ENCODE measurements around the gene JAM2.

DNA sequence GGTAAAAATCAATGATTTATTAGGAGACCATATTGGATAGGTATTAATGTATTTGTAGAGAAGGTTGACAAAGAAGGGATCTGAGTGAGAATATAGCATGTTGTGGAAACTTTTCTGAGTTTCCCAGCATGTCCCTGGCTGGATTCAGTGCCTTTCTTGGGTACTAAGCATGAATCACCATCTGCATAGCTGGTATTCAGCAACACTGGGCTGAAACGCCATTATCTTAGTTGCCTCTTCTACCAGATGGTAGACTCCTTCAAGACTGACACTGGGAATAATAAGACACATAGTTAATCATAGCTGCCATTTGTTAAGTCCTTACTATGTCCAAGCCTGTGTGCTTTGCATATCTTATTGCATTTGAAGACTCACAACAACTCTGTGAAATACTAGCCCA lies 50.2 kb downstream of the JAM2 start:
- TF ChIP-seq, protein P1, sequence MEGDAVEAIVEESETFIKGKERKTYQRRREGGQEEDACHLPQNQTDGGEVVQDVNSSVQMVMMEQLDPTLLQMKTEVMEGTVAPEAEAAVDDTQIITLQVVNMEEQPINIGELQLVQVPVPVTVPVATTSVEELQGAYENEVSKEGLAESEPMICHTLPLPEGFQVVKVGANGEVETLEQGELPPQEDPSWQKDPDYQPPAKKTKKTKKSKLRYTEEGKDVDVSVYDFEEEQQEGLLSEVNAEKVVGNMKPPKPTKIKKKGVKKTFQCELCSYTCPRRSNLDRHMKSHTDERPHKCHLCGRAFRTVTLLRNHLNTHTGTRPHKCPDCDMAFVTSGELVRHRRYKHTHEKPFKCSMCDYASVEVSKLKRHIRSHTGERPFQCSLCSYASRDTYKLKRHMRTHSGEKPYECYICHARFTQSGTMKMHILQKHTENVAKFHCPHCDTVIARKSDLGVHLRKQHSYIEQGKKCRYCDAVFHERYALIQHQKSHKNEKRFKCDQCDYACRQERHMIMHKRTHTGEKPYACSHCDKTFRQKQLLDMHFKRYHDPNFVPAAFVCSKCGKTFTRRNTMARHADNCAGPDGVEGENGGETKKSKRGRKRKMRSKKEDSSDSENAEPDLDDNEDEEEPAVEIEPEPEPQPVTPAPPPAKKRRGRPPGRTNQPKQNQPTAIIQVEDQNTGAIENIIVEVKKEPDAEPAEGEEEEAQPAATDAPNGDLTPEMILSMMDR (IDR thresholded peaks at IDR 0.05; ENCODE audit: low read length) = no peak
- TF ChIP-seq EZH2 (IDR thresholded peaks at IDR 0.05; ENCODE audit: borderline replicate concordance, low read length) = no peak

Measured in OCI-LY1 (cell line).